ENCODE data around the gene EPHB1. TPM values are rescaled to one million over a fixed set of nuclear protein-coding genes. Genes with fewer than 3 reads are reported as not detected.

The EPHB1 gene
- total RNA-seq, 1 experiment from 2014 or later, result 0.73 TPM

GRCh38 chr3:135218782-135219181, 423.7 kb downstream of the EPHB1 start:
- TF ChIP-seq CTCF (IDR thresholded peaks at IDR 0.05; ENCODE audit: unreplicated experiment), result no peak
- CTCF ChIA-PET, result no interaction called here
- no peak for DNase-seq
- Mint-ChIP-seq H3K36me3 (ENCODE audit: insufficient read depth, unreplicated experiment) (no peaks in the 10 kb centered on the region), H3K9me3 (ENCODE audit: low read depth, unreplicated experiment) (peaks cover 12% of the 10 kb centered on the region), H3K4me3 (ENCODE audit: low read depth, unreplicated experiment) (no peak overlapping the region), H3K27ac (ENCODE audit: unreplicated experiment) (no peak overlapping the region), H3K27me3 (ENCODE audit: unreplicated experiment) (peaks cover 13% of the 10 kb centered on the region), H3K4me1 (ENCODE audit: low read depth, unreplicated experiment) (no peaks in the 10 kb centered on the region)
- BruUV-seq (replicated peaks), result no TSS peak
- intact Hi-C loops (cut with micrococcal nuclease; ENCODE audit: unreplicated experiment), result no loop called here

GRCh38 chr3:135224815-135225362, 429.8 kb downstream of the EPHB1 start:
- H3K36me3 Mint-ChIP-seq (ENCODE audit: insufficient read depth, unreplicated experiment), result no peaks in the 10 kb centered on the region
- H3K9me3 Mint-ChIP-seq (ENCODE audit: low read depth, unreplicated experiment), result no peaks in the 10 kb centered on the region
- no peaks in the 10 kb centered on the region for H3K27me3 Mint-ChIP-seq (ENCODE audit: unreplicated experiment)
- no peak overlapping the region for H3K27ac Mint-ChIP-seq (ENCODE audit: unreplicated experiment)
- no peak for DNase-seq
- H3K4me1 Mint-ChIP-seq (ENCODE audit: low read depth, unreplicated experiment), result no peaks in the 10 kb centered on the region
- TF ChIP-seq CTCF (IDR thresholded peaks at IDR 0.05; ENCODE audit: unreplicated experiment), result no peak
- H3K4me3 Mint-ChIP-seq (ENCODE audit: low read depth, unreplicated experiment), result no peak overlapping the region
- BruUV-seq (replicated peaks), result no TSS peak
- intact Hi-C loops (cut with micrococcal nuclease; ENCODE audit: unreplicated experiment), result no loop called here
- CTCF ChIA-PET, result no interaction called here

GRCh38 chr3:135226057-135226456, 431.0 kb downstream of the EPHB1 start:
- Mint-ChIP-seq H3K27ac (ENCODE audit: unreplicated experiment) (no peak overlapping the region), H3K36me3 (ENCODE audit: insufficient read depth, unreplicated experiment) (no peaks in the 10 kb centered on the region), H3K27me3 (ENCODE audit: unreplicated experiment) (no peaks in the 10 kb centered on the region), H3K4me1 (ENCODE audit: low read depth, unreplicated experiment) (no peaks in the 10 kb centered on the region), H3K4me3 (ENCODE audit: low read depth, unreplicated experiment) (no peak overlapping the region), H3K9me3 (ENCODE audit: low read depth, unreplicated experiment) (no peaks in the 10 kb centered on the region)
- intact Hi-C loops (cut with micrococcal nuclease; ENCODE audit: unreplicated experiment), result no loop called here
- CTCF ChIA-PET, result no interaction called here
- no peak for TF ChIP-seq CTCF (IDR thresholded peaks at IDR 0.05; ENCODE audit: unreplicated experiment)
- no peak for DNase-seq
- BruUV-seq (replicated peaks), result no TSS peak

- Mint-ChIP-seq H3K4me3 (ENCODE audit: low read depth, unreplicated experiment) (no peak overlapping the region), H3K36me3 (ENCODE audit: insufficient read depth, unreplicated experiment) (no peaks in the 10 kb centered on the region), H3K27ac (ENCODE audit: unreplicated experiment) (no peak overlapping the region), H3K9me3 (ENCODE audit: low read depth, unreplicated experiment) (no peaks in the 10 kb centered on the region), H3K4me1 (ENCODE audit: low read depth, unreplicated experiment) (no peaks in the 10 kb centered on the region), H3K27me3 (ENCODE audit: unreplicated experiment) (no peaks in the 10 kb centered on the region)
- no peak for TF ChIP-seq CTCF (IDR thresholded peaks at IDR 0.05; ENCODE audit: unreplicated experiment)
- no TSS peak for BruUV-seq (replicated peaks)
- CTCF ChIA-PET, result no interaction called here
- no peak for DNase-seq
- intact Hi-C loops (cut with micrococcal nuclease; ENCODE audit: unreplicated experiment), result no loop called here
These were observed 433.1 kb downstream of the EPHB1 start for GRCh38 chr3:135228201-135228600.

Measured in Calu3 (cell line).